Glutamatergic neuron (in vitro differentiated cells): ENCODE data around the gene CLCNKA. TPM values are rescaled to one million over a fixed set of nuclear protein-coding genes. Genes with fewer than 3 reads are reported as not detected.

Source experiments
- DNase-seq: peaks from one replicate; pipeline ENCODE4 v3.0.0; 2022
- H3K27ac Mint-ChIP-seq: one replicate; pipeline ENCODE4 v1.8.0; 2020; ENCODE audit warnings: mild to moderate bottlenecking, mixed read lengths, inconsistent platforms; ENCODE audit not compliant: unreplicated experiment
- H3K27me3 Mint-ChIP-seq: one replicate; pipeline ENCODE4 v1.8.0; 2020; ENCODE audit warnings: mild to moderate bottlenecking, moderate library complexity, mixed read lengths, inconsistent platforms; ENCODE audit not compliant: unreplicated experiment
- H3K36me3 Mint-ChIP-seq: one replicate; pipeline ENCODE4 v1.8.0; 2020; ENCODE audit warnings: mild to moderate bottlenecking, mixed read lengths, inconsistent platforms; ENCODE audit not compliant: unreplicated experiment
- H3K4me1 Mint-ChIP-seq: one replicate; pipeline ENCODE4 v1.8.0; 2020; ENCODE audit warnings: mild to moderate bottlenecking, low read depth, mixed read lengths, inconsistent platforms; ENCODE audit not compliant: unreplicated experiment
- H3K4me3 Mint-ChIP-seq: one replicate; pipeline ENCODE4 v1.8.0; 2020; ENCODE audit warnings: mild to moderate bottlenecking, mixed read lengths, inconsistent platforms; ENCODE audit not compliant: unreplicated experiment
- H3K9me3 Mint-ChIP-seq: one replicate; pipeline ENCODE4 v1.8.0; 2020; ENCODE audit warnings: mild to moderate bottlenecking, moderate library complexity, mixed read lengths, inconsistent platforms; ENCODE audit not compliant: unreplicated experiment
- CTCF ChIP-seq: fragments of 200-600 bp; sonication (generic); IDR thresholded peaks from one replicate; pipeline ENCODE4 v1.5.0; 2021; ENCODE audit not compliant: partially characterized antibody, unreplicated experiment
- total RNA-seq: library from RNA; stranded (reverse); fragmentation: NEBNext Ultra II Directional; extraction: Animal tissue kit (Norgen Biotek cat#: 25700); gene quantifications from one replicate; pipeline ENCODE4 v1.2.1, GENCODE V29; 2021; ENCODE audit not compliant: unreplicated experiment

CLCNKA gene
- total RNA-seq, 1 donor from 2014 or later = 0.34 TPM

- H3K27me3 Mint-ChIP-seq = peaks cover 12% of the 10 kb centered on the region
- TF ChIP-seq CTCF = no peak
- H3K27ac Mint-ChIP-seq = peak overlapping the region; percentile 17
Measured at GRCh38 chr1:16076031-16076864, 54.4 kb downstream of the CLCNKA start.

GRCh38 chr1:16076865-16077238 lies 55.0 kb downstream of the CLCNKA start:
- Mint-ChIP-seq H3K4me1 (peaks cover 6% of the 10 kb centered on the region), H3K4me3 (no peak overlapping the region), H3K36me3 (no peaks in the 10 kb centered on the region), H3K27ac (peak overlapping the region; percentile 17), H3K27me3 (peaks cover 12% of the 10 kb centered on the region), H3K9me3 (peaks cover 4% of the 10 kb centered on the region)
- TF ChIP-seq CTCF = no peak
- no peak for DNase-seq

More at GRCh38 chr1:16076031-16076864, 54.4 kb downstream of the CLCNKA start:
- no peak for DNase-seq
- no peaks in the 10 kb centered on the region for H3K36me3 Mint-ChIP-seq
- H3K9me3 Mint-ChIP-seq = peaks cover 4% of the 10 kb centered on the region
- H3K4me1 Mint-ChIP-seq = peaks cover 6% of the 10 kb centered on the region
- no peak overlapping the region for H3K4me3 Mint-ChIP-seq

GRCh38 chr1:16077406-16078245 lies 55.8 kb downstream of the CLCNKA start:
- TF ChIP-seq CTCF = no peak
- Mint-ChIP-seq H3K36me3 (no peaks in the 10 kb centered on the region), H3K27ac (no peak overlapping the region), H3K27me3 (peaks cover 12% of the 10 kb centered on the region), H3K4me1 (peaks cover 6% of the 10 kb centered on the region), H3K4me3 (no peak overlapping the region), H3K9me3 (peaks cover 4% of the 10 kb centered on the region)
- DNase-seq = no peak

GRCh38 chr1:16078925-16079656 lies 57.3 kb downstream of the CLCNKA start:
- Mint-ChIP-seq H3K4me3 (no peak overlapping the region), H3K4me1 (peaks cover 3% of the 10 kb centered on the region), H3K36me3 (no peaks in the 10 kb centered on the region), H3K27me3 (peaks cover 9% of the 10 kb centered on the region), H3K9me3 (peaks cover 5% of the 10 kb centered on the region), H3K27ac (no peak overlapping the region)
- DNase-seq = peak; percentile 85
- TF ChIP-seq CTCF = peak; percentile 79
